NOMO-1 treated with DMSO at 0.1 percent for 48 hours (cell line): ENCODE measurements around the gene NPTX2.

Experiments
- DNase-seq: peaks from one replicate; lab custom pipeline; 2025; ENCODE audit not compliant: unreplicated experiment; lab: John Stamatoyannopoulos, UW

The NPTX2 gene

DNA sequence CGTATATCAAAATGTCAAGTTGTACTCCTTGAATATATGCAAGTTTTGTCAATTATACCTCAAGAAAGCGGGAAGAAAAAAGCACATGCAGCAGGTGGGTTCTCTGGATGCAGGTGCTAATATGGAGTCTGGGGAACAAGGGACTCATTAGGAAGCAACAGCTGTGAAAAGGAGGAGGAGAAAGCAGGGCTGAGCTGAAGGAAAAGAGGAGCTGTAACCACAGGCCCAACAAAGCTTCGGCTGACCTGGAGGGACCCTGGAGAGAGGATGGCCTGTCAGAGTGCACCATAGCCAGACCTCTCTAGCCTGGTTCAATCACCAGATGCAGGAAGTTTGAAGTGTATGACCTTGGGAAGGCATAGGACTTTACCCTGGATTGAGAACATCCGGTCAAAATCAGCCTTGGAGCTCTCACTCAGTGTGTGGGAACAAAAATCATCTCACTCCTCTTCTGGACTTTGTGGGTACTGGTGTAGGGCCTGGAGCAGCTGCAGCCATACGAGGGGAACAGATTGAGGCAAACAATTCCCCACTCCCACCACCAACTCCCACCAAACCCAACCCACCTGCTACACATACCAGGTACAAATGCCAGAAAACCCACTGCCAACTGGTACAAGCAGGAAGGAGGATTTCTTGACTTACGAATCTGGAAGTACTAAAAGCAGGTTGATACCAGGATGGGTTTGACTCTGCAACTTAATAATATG is 36.7 kb downstream of the NPTX2 start:
- DNase-seq = no peak

DNA sequence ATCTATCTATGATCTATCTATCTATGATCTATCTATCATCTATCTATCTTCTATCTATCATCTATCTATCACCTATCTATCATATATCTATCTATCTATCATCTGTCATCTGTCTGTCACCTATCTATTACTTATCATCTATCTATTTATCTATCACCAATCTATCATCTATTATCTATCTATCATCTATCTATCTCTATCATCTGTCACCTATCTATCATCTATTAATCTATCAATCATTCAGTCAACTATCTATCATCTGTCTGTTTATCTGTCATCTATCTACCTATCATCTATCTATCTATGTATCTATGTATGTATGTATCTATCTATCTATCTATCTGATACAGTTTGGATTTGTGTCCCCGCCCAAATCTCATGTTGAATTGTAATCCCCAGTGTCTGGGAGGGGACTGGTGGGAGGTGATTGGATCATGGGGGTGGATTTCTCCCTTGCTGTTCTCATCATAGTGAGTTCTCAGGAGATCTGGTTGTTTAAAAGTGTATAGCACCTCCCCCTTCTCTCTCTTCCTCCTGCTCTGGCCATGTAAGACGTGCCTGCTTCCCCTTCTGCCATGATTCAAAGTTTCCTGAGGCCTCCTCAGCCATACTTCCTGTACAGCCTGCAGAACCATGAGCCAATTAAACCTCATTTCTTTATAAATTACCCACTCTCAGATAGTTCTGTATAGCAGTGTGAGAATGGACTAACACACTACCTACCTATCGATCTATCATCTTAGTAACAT is 37.6 kb downstream of the NPTX2 start:
- no peak for DNase-seq

DNA sequence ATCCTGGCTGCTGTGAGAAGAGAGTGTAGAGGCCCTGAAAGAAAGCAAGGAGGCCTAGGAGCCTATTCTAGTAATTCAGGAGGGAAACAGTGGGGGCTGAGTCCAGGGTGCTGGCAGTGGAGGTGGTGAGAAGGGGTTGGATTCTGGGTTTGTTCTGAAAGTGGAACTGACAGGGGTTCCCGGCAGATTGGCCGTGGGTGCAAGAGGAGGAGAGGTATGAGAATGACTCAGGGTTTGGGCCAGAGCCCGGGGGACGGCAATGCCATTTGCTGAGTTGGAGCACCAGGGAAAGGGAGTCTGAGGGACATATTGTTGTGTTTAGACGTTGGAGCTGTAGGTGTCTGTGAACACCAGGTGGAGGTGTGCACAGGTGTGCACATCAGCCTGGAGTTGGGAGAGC is 38.5 kb downstream of the NPTX2 start:
- no peak for DNase-seq

DNA sequence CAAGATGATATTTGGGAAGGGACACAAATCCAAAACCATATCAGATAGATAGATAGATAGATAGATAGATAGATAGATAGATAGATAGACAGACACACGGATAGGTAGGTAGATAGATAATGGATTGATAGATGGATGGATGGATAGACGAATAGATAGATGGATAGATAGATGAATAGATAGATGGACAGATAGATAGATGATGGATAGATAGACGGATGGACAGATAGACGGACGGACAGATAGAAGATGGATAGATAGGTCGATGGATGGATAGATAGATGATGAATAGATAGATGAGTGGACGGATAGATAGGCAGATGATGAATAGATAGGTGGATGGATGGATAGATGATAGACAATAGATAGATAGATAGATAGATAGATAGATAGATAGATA is 39.8 kb downstream of the NPTX2 start:
- no peak for DNase-seq

DNA sequence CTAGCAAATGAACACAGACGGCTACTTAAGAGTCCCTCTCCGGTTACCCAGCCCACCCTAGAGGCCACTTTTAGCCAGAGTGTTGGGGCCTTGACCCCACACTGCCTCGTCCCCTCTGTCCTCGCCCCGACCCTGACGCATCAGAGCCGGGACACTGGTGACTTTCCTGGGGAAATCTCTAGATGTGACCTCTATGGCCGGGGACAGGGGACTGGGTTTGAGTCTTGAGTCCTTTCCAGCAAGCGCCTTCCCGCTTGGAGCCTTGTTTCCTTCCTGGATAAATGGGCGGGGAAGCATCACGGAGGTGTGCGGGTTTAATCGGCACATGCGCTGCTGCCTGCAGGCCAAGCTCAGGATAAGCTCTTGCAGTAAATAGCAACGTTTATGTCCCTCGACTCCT is 40.7 kb downstream of the NPTX2 start:
- DNase-seq = no peak

DNA sequence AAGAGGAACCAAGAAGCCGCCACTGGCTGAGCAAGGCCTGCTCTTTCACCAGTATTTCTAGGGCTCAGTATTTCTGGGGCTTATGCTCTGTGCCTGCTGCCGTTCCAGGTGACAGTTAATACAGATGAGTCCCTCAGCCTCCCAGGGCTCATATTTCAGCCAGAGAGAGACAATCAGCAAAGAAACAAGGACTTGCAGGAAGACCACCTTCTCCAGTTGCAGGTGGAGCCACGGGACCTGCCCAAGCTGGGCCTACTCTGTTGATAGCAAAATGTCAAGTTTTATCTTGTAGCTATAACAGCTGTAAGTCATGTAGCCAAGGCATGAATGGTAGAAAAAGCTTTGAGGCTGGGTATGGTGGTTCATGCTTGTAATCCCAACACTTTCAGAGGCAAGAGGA is 42.7 kb downstream of the NPTX2 start:
- DNase-seq = no peak

DNA sequence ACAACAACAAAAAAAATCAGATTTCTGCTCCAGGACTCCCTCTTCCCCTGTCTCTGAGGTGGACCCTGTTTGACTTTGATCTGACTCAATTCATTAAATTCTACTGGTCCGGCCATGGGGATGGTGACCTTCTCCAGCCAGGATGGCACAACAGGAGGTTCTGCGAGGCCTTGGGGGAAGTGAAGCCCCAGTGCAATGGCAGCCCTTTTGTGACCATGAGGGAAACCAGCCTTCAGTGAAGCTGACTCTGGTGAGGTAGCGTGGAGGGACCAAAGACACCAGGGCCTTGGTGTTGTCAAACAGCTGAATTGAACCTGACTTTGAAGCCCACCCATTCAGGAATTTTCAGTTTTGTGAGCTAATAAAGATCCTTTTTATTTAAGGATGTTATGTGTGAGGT is 44.5 kb downstream of the NPTX2 start:
- no peak for DNase-seq

DNA sequence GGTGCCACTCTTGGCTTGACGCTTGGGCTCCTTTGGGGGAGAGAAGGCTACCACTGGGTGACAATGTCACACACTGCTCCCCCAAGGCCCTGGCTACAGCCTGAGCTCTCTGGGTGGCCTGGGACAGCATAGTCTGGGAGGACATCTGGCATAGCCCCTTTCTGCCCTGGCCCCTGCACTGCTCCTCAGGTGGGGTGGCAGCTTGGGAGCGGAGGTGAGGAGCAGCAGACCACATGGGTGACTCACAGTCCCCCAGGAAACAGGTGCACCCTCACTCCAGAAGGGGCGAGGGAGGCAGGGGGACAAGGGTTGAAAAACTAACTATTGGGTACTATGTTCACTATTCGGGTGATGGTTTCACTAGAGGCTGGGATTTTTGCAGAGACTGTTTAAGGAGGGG is 45.2 kb downstream of the NPTX2 start:
- no peak for DNase-seq

DNA sequence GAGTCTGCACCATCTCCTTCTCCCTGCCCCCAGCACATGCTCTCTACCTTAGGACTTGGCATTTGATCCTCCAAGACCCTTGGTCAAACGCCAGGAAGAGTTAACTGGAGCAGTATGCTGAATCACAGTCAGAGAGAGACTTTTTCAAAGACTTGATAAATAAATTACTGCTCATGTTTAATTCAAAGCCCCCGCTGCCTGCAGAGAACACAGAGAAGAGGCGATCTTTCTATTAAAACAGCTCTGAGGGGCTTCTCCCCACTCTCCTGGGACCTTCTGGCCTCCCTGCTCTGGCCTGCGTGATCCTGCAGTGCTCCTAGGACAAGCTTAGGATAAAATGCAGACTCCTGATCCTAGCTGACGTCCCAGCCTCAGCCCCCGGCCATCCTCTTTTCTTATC is 47.8 kb downstream of the NPTX2 start:
- DNase-seq = no peak

DNA sequence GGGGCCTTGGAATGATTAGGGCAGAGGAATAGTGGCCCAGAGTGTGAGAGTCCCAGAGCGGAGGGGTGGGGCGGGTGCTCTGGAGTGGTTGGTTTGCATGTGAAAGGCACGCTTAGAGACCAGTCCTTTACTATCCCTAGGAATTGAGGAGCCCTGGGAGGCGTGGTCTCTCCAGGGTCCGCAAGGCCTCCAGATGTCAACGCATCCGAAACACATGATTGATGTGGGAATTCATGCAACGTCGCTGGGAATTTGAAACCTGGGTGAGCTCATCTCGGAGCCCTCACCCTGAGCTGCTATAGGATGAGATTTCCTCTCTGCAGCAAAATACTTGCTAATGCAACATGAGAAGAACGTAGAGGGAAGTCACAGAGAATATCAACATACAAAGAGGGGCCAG is 51.2 kb downstream of the NPTX2 start:
- DNase-seq = no peak

DNA sequence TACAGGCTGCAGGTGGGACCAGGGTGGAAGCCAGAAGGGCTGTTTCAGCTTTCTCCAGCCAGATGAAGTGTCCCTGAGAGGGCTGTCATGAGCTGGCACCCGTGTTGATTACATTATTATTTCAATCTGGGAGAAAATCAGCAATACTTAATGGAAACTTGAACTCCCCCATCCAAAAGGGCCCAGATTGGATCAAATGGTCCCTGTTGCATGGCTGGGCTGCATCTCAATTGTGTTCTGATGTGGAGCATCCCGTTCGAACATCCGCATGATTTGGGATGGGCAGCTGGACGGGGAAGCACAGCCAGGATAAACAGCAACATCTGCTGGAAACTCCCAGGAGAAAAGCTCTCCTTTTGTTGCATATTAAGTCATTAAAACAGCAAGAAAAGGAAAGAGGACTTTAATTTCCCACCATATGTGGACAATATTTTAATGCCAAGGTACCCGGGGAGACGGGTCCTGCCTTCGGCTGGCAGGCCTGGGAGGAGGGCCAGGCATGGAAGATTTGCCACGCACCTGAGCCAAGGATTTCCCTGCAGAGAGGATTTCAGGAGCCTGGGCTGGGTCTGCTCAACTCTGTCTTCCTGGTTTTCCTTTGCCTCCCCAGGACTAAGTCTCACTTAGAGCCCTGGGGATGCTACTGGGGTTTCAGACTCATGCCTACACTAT is 52.4 kb downstream of the NPTX2 start:
- DNase-seq = no peak

DNA sequence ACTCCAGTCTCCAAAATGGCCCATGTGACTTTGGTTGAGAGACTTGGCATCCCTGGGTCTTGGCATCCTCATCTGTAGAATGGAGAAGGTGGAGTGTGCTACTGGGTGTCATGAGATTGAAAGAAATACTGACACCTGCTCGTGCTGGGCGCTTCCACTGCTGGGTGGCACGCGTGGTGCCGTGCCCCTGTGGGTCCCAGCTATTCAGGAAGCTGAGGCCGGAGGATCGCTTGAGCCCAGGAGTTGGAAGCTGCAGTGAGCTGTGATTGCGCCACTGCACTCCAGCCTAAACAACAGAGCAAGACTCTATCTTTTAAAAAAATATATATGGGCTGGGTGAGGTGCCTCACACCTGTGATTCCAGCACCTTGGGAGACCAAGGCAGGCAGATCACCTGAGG is 53.1 kb downstream of the NPTX2 start:
- no peak for DNase-seq

DNA sequence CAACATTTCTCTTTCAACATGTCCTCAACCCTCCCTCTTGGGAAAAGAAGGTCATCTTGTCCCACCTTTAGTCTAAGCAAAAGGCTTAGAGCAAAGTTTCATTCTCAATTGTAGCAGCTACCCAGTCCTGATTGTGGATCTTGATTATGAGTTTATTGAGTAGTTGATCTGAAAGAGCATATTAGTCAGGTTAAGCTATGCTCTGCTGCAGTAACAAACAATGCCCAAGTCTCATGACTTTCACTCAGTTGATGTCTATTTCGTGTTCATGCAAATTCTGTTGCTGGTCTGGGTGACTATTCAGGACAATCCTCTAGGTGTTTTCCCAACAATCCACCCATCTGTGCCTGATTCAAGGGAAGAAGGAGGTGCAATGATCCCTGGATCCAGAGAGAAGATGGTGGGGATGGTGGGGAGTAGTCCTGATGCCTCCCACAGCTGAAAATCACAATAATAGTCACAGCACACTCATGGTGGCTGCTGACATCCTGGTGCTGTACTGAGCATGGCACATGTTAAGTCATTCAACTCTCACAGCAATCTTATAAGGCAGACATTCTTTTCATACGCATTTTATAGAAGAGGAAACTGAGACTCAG is 54.7 kb downstream of the NPTX2 start:
- no peak for DNase-seq

DNA sequence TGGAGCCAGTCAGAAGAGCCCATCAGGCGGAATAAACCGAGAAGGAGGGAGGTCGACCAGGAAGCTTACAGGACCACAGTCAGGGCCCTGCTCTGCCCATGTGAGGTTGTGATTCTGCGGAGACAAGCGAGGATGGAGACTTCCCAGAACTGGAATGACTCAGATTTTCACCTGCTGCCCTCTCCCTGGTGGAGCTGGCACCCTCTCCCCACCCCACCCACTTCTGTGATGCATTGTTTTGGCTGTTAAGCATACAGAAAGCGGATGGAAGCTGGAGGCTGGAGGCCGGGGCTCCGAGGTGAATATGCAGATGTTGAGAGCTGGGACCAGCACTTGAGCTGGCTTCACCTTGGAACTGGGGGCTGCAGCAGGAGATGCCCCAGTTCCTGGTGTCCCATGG is 57.4 kb downstream of the NPTX2 start:
- DNase-seq = no peak

DNA sequence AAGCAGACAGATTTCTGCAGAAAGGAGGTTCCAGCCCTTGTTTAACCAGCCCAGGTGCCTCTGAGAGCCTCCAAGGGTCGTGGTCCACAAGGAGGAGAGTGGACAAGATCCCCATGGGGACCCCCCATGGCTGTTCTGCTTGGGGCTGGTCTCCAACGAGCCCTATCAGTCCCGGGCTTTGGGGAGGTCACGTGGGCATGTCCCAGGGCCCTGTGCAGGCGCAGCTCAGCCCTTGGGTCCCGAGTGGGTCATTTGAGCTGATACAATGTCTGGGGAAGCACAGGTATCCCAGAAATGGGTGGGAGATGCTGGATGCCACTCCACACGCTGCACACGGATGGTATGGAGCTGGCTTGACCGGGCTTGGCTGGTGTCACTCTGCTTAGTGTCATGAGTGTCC is 57.8 kb downstream of the NPTX2 start:
- no peak for DNase-seq

DNA sequence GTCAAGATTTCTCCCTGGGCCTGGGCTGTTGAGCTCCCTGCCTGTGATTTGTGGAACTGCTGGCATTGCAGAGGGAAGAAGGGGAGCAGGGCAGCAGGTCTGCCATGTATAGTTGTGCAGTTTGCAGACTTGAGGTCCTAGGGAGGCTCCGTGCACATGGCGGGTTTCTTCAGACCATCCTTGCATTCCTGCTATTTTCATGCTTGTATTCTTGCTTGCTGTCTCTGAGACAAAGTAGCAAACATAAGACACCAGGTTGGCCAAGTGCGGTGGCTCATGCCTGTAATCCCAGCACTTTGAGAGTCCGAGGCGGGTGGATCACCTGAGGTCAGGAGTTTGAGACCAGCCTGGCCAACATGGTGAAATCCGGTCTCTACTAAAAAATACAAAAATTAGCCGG is 61.1 kb downstream of the NPTX2 start:
- no peak for DNase-seq
